ENCODE results near the gene ZNF516. TPM values are rescaled to one million over a fixed set of nuclear protein-coding genes. Genes with fewer than 3 reads are reported as not detected.

The ZNF516 gene
- total RNA-seq, 1 donor from 2014 or later, result 21.6 TPM

DNA sequence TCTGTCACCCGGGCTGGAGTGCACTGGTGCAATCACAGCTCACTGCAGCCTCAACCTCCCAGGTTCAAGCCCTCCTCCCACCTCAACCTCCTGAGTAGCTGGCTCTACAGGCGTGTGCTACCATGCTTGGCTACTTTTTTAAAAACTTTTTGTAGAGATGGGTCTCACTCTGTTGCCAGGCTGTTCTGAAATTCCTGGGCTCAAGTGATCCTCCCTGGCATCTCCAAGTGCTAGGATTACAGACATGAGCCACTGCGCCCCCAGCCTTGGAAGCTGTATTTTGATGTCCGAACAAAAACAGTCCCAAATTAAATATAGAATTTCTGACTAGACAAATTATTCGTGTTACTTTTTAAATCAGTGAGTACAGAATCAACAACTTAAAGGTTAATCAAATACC lies 97.4 kb downstream of the ZNF516 start:
- TF ChIP-seq, protein P1, sequence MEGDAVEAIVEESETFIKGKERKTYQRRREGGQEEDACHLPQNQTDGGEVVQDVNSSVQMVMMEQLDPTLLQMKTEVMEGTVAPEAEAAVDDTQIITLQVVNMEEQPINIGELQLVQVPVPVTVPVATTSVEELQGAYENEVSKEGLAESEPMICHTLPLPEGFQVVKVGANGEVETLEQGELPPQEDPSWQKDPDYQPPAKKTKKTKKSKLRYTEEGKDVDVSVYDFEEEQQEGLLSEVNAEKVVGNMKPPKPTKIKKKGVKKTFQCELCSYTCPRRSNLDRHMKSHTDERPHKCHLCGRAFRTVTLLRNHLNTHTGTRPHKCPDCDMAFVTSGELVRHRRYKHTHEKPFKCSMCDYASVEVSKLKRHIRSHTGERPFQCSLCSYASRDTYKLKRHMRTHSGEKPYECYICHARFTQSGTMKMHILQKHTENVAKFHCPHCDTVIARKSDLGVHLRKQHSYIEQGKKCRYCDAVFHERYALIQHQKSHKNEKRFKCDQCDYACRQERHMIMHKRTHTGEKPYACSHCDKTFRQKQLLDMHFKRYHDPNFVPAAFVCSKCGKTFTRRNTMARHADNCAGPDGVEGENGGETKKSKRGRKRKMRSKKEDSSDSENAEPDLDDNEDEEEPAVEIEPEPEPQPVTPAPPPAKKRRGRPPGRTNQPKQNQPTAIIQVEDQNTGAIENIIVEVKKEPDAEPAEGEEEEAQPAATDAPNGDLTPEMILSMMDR (IDR thresholded peaks at IDR 0.05), result no peak
- Histone ChIP-seq H3K4me1 (no peaks in the 10 kb centered on the region), H3K27ac (no peak overlapping the region), H3K27me3 (no peaks in the 10 kb centered on the region), H3K4me3 (no peak overlapping the region), H3K9me3 (no peaks in the 10 kb centered on the region), H3K36me3 (peaks cover 0 to 2% of the 10 kb centered on the region in 2 donors)
- intact Hi-C loops (cut with DNase I), result no loop called here
- DNase-seq (ENCODE audit: low spot score in 2 of 2), result no peak

DNA sequence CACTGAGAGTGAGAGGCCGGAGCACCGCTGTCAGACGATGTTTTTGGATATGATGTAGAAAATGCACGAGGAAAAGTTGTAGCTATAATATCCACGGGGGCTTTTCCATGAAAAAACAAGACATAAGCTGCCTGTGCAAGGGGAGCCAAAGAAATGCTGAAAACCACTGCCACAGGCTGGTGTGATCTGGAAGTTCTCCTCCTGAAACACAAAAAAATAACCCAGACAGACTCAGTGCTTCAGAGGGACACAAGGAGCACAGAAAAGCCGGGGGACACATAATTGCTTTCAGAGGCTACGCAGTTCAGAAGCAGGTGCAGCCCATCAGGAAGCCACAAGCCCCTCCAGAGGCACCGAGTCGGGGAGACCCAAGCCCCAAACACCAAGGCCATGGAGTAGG lies 98.2 kb downstream of the ZNF516 start:
- intact Hi-C loops (cut with DNase I), result loop anchor here (1.0 kb wide), 1 partner anchor 293 kb away; no protein-coding TSS in a partner anchor
- peaks cover 0 to 2% of the 10 kb centered on the region in 2 donors for H3K36me3 ChIP-seq
- H3K27ac ChIP-seq, result no peak overlapping the region
- no peak for DNase-seq (ENCODE audit: low spot score in 2 of 2)
- no peak overlapping the region for H3K4me3 ChIP-seq
- TF ChIP-seq, protein P1 (IDR thresholded peaks at IDR 0.05), result no peak
- no peaks in the 10 kb centered on the region for H3K4me1 ChIP-seq
- no peaks in the 10 kb centered on the region for H3K27me3 ChIP-seq
- no peaks in the 10 kb centered on the region for H3K9me3 ChIP-seq

DNA sequence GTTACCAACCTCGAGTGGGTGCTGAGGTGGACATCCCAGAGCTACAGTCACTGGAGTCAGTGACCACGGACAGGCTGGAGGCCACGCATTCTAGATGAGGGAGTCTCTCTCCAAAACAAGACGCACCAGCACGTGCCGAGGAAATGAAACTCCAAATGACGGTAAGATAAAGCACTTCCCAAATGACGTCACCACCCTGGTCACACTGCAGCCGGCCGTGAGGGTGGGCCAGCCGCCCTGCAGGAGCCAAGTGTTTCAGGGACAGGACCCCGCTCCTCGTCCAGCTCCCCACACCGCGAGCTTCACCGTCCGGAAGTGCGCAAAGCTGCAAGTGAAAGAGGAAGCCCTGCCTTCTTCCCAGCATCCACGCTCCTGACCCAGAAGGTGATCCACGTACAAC lies 99.4 kb downstream of the ZNF516 start:
- H3K36me3 ChIP-seq, result peaks cover 0 to 2% of the 10 kb centered on the region in 2 donors
- DNase-seq (ENCODE audit: low spot score in 2 of 2), result no peak
- no peak overlapping the region for H3K27ac ChIP-seq
- H3K27me3 ChIP-seq, result no peaks in the 10 kb centered on the region
- H3K9me3 ChIP-seq, result no peaks in the 10 kb centered on the region
- H3K4me1 ChIP-seq, result no peaks in the 10 kb centered on the region
- TF ChIP-seq, protein P1 (IDR thresholded peaks at IDR 0.05), result no peak
- H3K4me3 ChIP-seq, result no peak overlapping the region
- intact Hi-C loops (cut with DNase I), result loop anchor here (1.0 kb wide), 1 partner anchor 294 kb away; no protein-coding TSS in a partner anchor

DNA sequence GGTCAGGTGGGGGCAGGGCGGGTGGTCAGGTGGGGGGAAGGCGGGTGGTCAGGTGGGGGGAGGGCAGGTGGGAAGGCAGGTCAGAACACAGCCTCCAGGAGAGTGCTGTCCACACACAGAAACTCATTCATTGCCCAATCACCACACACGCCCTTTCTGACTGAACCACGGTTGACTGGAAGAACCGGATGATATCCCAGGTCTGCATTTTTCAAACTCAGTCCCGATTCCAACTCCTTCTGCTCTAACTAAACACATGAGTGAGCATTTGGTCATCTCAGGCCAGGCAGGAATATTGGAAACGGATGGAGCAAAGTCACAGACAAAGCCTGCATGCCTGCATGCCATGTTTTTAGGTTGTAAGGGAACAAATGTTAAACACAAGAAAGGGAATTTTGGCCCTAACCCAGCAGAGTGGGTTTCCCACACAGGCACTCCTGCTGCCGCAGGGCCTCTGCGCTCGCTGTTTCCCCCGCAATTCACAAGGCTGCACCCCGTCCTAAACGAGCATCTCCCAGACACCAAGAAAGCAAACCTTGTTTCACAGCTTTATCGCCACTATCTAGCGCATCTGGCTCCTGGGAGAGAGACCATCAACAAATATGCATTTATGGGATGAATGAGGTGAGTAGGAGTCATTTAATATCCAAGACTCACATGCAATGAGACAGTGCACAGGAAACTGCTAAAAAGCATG lies 100.1 kb downstream of the ZNF516 start:
- Histone ChIP-seq H3K4me3 (no peak overlapping the region), H3K27me3 (no peaks in the 10 kb centered on the region), H3K36me3 (peaks cover 0 to 2% of the 10 kb centered on the region in 2 donors), H3K9me3 (no peaks in the 10 kb centered on the region), H3K27ac (no peak overlapping the region), H3K4me1 (no peaks in the 10 kb centered on the region)
- DNase-seq (ENCODE audit: low spot score in 2 of 2), result no peak
- intact Hi-C loops (cut with DNase I), result no loop called here
- TF ChIP-seq, protein P1 (IDR thresholded peaks at IDR 0.05), result no peak

DNA sequence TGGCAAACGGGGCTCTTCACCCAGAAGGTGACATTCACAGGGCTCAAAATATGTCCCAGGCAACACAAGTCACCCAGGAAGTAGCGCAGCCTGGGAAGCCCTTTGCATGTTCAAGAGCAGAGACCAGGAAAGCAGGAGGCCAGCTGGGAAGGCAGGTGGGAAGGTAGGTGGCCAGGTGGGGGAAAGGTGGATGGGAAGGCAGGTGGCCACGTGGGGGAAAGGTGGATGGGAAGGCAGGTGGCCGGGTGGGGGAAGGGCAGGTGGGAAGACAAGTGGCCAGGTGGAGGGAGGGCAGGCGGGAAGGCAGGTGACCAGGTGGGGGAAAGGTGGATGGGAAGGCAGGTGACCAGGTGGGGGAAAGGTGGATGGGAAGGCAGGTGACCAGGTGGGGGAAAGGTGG lies 102.7 kb downstream of the ZNF516 start:
- Histone ChIP-seq H3K9me3 (no peaks in the 10 kb centered on the region), H3K27me3 (no peaks in the 10 kb centered on the region), H3K4me1 (no peaks in the 10 kb centered on the region), H3K4me3 (no peak overlapping the region), H3K27ac (no peak overlapping the region), H3K36me3 (peaks cover 0 to 2% of the 10 kb centered on the region in 2 donors)
- no peak for DNase-seq (ENCODE audit: low spot score in 2 of 2)
- intact Hi-C loops (cut with DNase I), result no loop called here
- TF ChIP-seq, protein P1 (IDR thresholded peaks at IDR 0.05), result no peak

Measured in ascending aorta (tissue), 2 donors.